ENCODE data around the gene SMAD3.

GRCh38 chr15:67124111-67124510, 58.7 kb downstream of the SMAD3 start:
- no peak for TF ChIP-seq EZH2 (IDR thresholded peaks at IDR 0.05; ENCODE audit: insufficient read depth, poor library complexity, severe bottlenecking)
- no peak for TF ChIP-seq EZH2phosphoT487 (IDR thresholded peaks at IDR 0.05; ENCODE audit: insufficient read depth, low read depth)
